Endothelial cell of umbilical vein (primary cell): Measurements from ENCODE around the gene CD74.

ENCODE experiments used
- CTCF ChIP-seq, 2 donors: IDR thresholded peaks; 1 replicate in 1 of 2; 2 replicates in 1 of 2; pipeline ENCODE4 v1.5.1; 2011; ENCODE audit warnings: low read length in 2 of 2, mild to moderate bottlenecking in 2 of 2, moderate library complexity in 2 of 2, control low read depth in 1 of 2, inconsistent platforms in 1 of 2, low read depth in 1 of 2; ENCODE audit not compliant: insufficient read depth in 1 of 2; ENCODE audit errors: extremely low read depth in 1 of 2
- FOS ChIP-seq: IDR thresholded peaks from 2 replicates; pipeline ENCODE4 v1.6.1; 2011; ENCODE audit warnings: mild to moderate bottlenecking, low read length, moderate library complexity, borderline replicate concordance; ENCODE audit not compliant: insufficient read depth
- MAX ChIP-seq: IDR thresholded peaks from 2 replicates; pipeline ENCODE4 v1.6.1; 2011; ENCODE audit not compliant: insufficient read depth, insufficient read length

GRCh38 chr5:150449517-150450339, 37.0 kb upstream of the CD74 start, which contains the start of gene RPS14:
- no peak for TF ChIP-seq FOS
- TF ChIP-seq CTCF (IDR thresholded peaks at IDR 0.05; ENCODE audit: extremely low read depth in 1 of 2, insufficient read depth in 1 of 2, low read depth in 1 of 2, low read length in 2 of 2) = peak; percentile 82 to 87
- TF ChIP-seq MAX = no peak
